Neural progenitor cell (in vitro differentiated cells): ENCODE results near the gene IFITM5. TPM values are rescaled to one million over a fixed set of nuclear protein-coding genes. Genes with fewer than 3 reads are reported as not detected.
A peak's percentile ranks its signal among the peaks of the same experiment; 100 is the strongest.

Experiments used
- DNase-seq: peaks from one replicate; pipeline ENCODE4 v3.0.0-alpha.2; 2016; ENCODE audit warnings: low spot score
- H2AFZ ChIP-seq: fragments of 200-600 bp; sonication (generic); replicated peaks from 2 replicates; pipeline ENCODE4 v1.6.1; 2016; ENCODE audit warnings: antibody characterized with exemption
- H3F3A ChIP-seq: fragments of 200-600 bp; sonication (generic); 2 replicates; pipeline ENCODE4 v1.6.1; 2016; ENCODE audit warnings: antibody characterized with exemption, low read depth
- H3K27ac ChIP-seq: fragments of 200-600 bp; sonication (generic); 2 replicates; pipeline ENCODE4 v1.5.1; 2016; ENCODE audit warnings: mild to moderate bottlenecking
- H3K27me3 ChIP-seq: fragments of 200-600 bp; sonication (generic); 2 replicates; pipeline ENCODE4 v1.6.1; 2016; ENCODE audit warnings: mild to moderate bottlenecking, moderate library complexity
- H3K36me3 ChIP-seq: fragments of 200-600 bp; sonication (generic); 2 replicates; pipeline ENCODE4 v1.5.1; 2016
- H3K4me1 ChIP-seq: fragments of 200-600 bp; sonication (generic); 2 replicates; pipeline ENCODE4 v1.6.1; 2016; ENCODE audit warnings: mixed run types
- H3K4me2 ChIP-seq: fragments of 200-600 bp; sonication (generic); 2 replicates; pipeline ENCODE4 v1.6.1; 2016
- H3K4me3 ChIP-seq: fragments of 200-600 bp; sonication (generic); 2 replicates; pipeline ENCODE4 v1.5.1; 2016
- H3K79me2 ChIP-seq: fragments of 200-600 bp; sonication (generic); 2 replicates; pipeline ENCODE4 v1.6.1; 2016; ENCODE audit warnings: low read depth
- H3K9ac ChIP-seq: fragments of 200-600 bp; sonication (generic); 2 replicates; pipeline ENCODE4 v1.6.1; 2016
- H3K9me3 ChIP-seq: fragments of 200-600 bp; sonication (generic); 2 replicates; pipeline ENCODE4 v1.5.1; 2016; ENCODE audit warnings: low read depth
- H4K20me1 ChIP-seq: fragments of 200-600 bp; sonication (generic); 2 replicates; pipeline ENCODE4 v1.6.1; 2016; ENCODE audit warnings: low read depth
- H3K27ac Mint-ChIP-seq: 3 replicates; pipeline ENCODE4 v1.8.0; 2021; ENCODE audit warnings: mixed read lengths
- H3K27me3 Mint-ChIP-seq: 2 replicates; pipeline ENCODE4 v1.8.0; 2022; ENCODE audit warnings: low read depth, mild to moderate bottlenecking, inconsistent platforms, moderate library complexity, mixed read lengths; ENCODE audit not compliant: insufficient read depth
- H3K36me3 Mint-ChIP-seq: 3 replicates; pipeline ENCODE4 v1.8.0; 2021; ENCODE audit warnings: mixed read lengths
- H3K4me1 Mint-ChIP-seq: 3 replicates; pipeline ENCODE4 v1.8.0; 2021; ENCODE audit warnings: mixed read lengths
- H3K4me3 Mint-ChIP-seq: 3 replicates; pipeline ENCODE4 v1.8.0; 2021; ENCODE audit warnings: mild to moderate bottlenecking, moderate library complexity, mixed read lengths
- H3K9me3 Mint-ChIP-seq: 3 replicates; pipeline ENCODE4 v1.8.0; 2020; ENCODE audit warnings: mixed read lengths
- CTCF ChIP-seq: fragments of 200-600 bp; sonication (generic); IDR thresholded peaks from 2 replicates; pipeline ENCODE4 v1.5.1; 2017; ENCODE audit warnings: antibody characterized with exemption, mild to moderate bottlenecking
- EZH2 ChIP-seq: fragments of 200-600 bp; sonication (generic); IDR thresholded peaks from 2 replicates; pipeline ENCODE4 v1.6.1; 2017; ENCODE audit warnings: antibody characterized with exemption, mild to moderate bottlenecking, moderate library complexity
- EZH2phosphoT487 ChIP-seq: fragments of 200-600 bp; sonication (generic); IDR thresholded peaks from 2 replicates; pipeline ENCODE4 v1.6.1; 2017; ENCODE audit warnings: antibody characterized with exemption
- total RNA-seq: library from RNA; depleted of rRNA; stranded (reverse); fragments of >200 nt; gene quantifications from 2 replicates; pipeline ENCODE4 v1.2.3, GENCODE V29; 2015; ENCODE audit warnings: low replicate concordance

Gene IFITM5
- total RNA-seq = not detected in 2 replicates

DNA sequence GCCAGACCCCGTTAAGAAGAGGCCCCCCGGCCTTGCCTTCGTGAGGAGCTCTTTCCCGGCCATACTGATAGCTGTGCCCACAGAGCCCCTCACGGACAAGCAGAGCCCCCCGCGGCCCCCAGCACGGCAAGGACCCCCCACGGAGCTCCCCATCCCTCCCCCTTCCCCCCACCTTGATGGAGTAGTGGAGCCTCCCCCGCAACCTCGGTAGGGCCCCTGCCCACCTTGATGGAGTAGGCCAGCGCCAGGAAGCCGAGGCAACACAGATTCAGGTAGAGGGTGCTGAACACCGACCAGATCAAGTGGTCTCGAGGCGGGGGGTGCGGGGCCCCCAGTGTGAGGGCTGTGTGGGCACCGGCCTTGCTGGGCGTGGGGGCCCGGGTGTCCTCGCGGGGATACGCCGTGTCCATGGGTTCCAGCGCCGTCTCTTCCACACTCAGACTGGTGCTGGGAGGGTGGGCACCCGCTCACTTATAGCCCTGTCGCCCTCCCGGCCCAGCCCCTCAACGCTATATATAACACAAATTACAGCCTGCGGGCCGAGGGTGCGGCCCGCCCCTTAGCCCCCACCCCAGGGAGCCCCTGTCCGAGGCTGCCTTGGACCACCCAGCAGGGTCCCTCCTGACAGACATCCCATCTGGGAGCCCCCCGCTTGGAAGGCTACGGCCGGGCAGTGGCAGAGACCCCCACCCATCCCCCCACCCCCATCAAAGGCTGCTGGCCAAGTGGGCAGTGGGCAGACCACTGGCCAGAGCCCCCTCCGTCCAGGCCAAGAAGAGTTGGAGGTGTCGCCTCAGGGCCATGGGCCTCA is at the start of gene IFITM5:
Gene IFITM5, minus strand, starts transcription at position 446 of the 811 bp plus-strand sequence. Its CDS starts 36 bp downstream, at position 410.
- H3K27me3 ChIP-seq = no peaks in the 10 kb centered on the region
- Mint-ChIP-seq H3K4me1 (peaks cover 17% of the 10 kb centered on the region), H3K27ac (peak within 1 kb of the TSS; percentile 37), H3K4me3 (no peak within 1 kb of the TSS), H3K9me3 (peaks cover 16% of the 10 kb centered on the region), H3K27me3 (peaks cover 8% of the 10 kb centered on the region), H3K36me3 (no peaks in the 10 kb centered on the region)
- no peaks in the 10 kb centered on the region for H3K9me3 ChIP-seq
- H3K9ac ChIP-seq = no peak within 1 kb of the TSS
- H3F3A ChIP-seq = peaks cover 10% of the 10 kb centered on the region
- no peak within 1 kb of the TSS for H3K27ac ChIP-seq
- no peaks in the 10 kb centered on the region for H3K79me2 ChIP-seq
- H3K4me2 ChIP-seq = no peak within 1 kb of the TSS
- no peak for DNase-seq
- peaks cover 13% of the 10 kb centered on the region for H3K4me1 ChIP-seq
- no peaks in the 10 kb centered on the region for H4K20me1 ChIP-seq
- H3K36me3 ChIP-seq = no peaks in the 10 kb centered on the region
- H2AFZ ChIP-seq = no peak within 1 kb of the TSS
- TF ChIP-seq EZH2 (no peak), CTCF (no peak), EZH2phosphoT487 (no peak)
- no peak within 1 kb of the TSS for H3K4me3 ChIP-seq

GRCh38 chr11:346529-346928 is 47.2 kb upstream of the IFITM5 start:
- no peak overlapping the region for H3K4me3 ChIP-seq
- H2AFZ ChIP-seq = no peak overlapping the region
- H3F3A ChIP-seq = peaks cover 14% of the 10 kb centered on the region
- H3K27ac Mint-ChIP-seq = peak overlapping the region; percentile 74
- no peaks in the 10 kb centered on the region for H3K9me3 ChIP-seq
- no peaks in the 10 kb centered on the region for H3K27me3 ChIP-seq
- DNase-seq = no peak
- H3K4me2 ChIP-seq = no peak overlapping the region
- H3K4me1 ChIP-seq = peaks cover 8% of the 10 kb centered on the region
- H3K79me2 ChIP-seq = no peaks in the 10 kb centered on the region
- TF ChIP-seq EZH2phosphoT487 (no peak), CTCF (no peak), EZH2 (no peak)
- no peaks in the 10 kb centered on the region for H3K9me3 Mint-ChIP-seq
- no peak overlapping the region for H3K27ac ChIP-seq
- no peaks in the 10 kb centered on the region for H3K36me3 ChIP-seq
- H3K9ac ChIP-seq = no peak overlapping the region
- no peaks in the 10 kb centered on the region for H3K36me3 Mint-ChIP-seq
- H3K4me1 Mint-ChIP-seq = peaks cover 26% of the 10 kb centered on the region
- H4K20me1 ChIP-seq = no peaks in the 10 kb centered on the region
- no peak overlapping the region for H3K4me3 Mint-ChIP-seq
- peaks cover 14% of the 10 kb centered on the region for H3K27me3 Mint-ChIP-seq

DNA sequence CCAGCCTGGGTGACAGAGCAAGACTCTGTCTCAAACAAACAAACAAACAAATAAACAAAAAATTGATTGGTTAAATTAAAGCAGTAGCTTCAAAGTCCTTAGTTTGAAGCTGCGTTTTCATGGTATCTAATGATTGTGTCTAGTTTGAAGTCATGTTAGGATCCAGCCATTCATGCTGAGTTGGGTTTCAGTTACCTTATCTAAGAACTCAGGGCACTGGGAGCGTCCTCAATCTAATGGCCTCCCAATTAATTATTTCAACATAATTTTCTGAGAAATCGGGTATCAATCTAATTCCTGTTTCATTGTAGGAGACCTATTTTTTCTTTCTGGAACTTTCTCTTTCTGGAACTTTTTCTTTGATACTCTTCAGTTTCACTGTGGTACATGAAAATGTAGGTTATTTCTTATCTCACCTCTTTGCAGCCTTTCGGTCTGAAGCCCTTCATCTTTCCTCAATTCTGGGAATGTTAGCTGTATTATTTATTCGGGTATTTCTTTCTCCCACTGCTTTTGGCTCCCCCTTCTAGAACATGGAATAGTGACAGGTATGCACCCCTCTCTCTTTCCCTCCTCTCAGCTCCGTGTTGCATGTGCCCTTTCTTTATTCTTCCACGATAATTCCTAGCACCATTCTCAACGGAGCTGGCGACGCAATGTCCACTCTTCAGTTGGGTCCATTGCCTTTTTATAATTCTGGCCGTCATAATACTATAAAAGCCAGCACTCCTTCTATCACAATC is 45.7 kb upstream of the IFITM5 start:
- no peak overlapping the region for H2AFZ ChIP-seq
- H3K9ac ChIP-seq = no peak overlapping the region
- TF ChIP-seq CTCF = no peak
- no peak for TF ChIP-seq EZH2
- no peak for TF ChIP-seq EZH2phosphoT487
- Mint-ChIP-seq H3K4me1 (peaks cover 26% of the 10 kb centered on the region), H3K4me3 (no peak overlapping the region), H3K9me3 (no peaks in the 10 kb centered on the region), H3K36me3 (no peaks in the 10 kb centered on the region), H3K27ac (no peak overlapping the region), H3K27me3 (peaks cover 13% of the 10 kb centered on the region)
- H3F3A ChIP-seq = peaks cover 15% of the 10 kb centered on the region
- H3K9me3 ChIP-seq = no peaks in the 10 kb centered on the region
- no peak for DNase-seq
- H3K4me3 ChIP-seq = no peak overlapping the region
- no peaks in the 10 kb centered on the region for H4K20me1 ChIP-seq
- no peaks in the 10 kb centered on the region for H3K27me3 ChIP-seq
- no peak overlapping the region for H3K27ac ChIP-seq
- no peaks in the 10 kb centered on the region for H3K36me3 ChIP-seq
- peaks cover 23% of the 10 kb centered on the region for H3K4me1 ChIP-seq
- H3K4me2 ChIP-seq = no peak overlapping the region
- no peaks in the 10 kb centered on the region for H3K79me2 ChIP-seq
